ENCODE results near the gene PPIH.

GRCh38 chr1:42692461-42692860, 34.2 kb downstream of the PPIH start:
- TF ChIP-seq CTCF (IDR thresholded peaks at IDR 0.05) (no peak), POLR2A (IDR thresholded peaks at IDR 0.05; ENCODE audit: low read depth) (no peak), POLR2AphosphoS5 (IDR thresholded peaks at IDR 0.05) (no peak)
